Upper lobe of right lung (tissue), 1 donor: ENCODE measurements around the gene RBM42. TPM values are rescaled to one million over a fixed set of nuclear protein-coding genes. Genes with fewer than 3 reads are reported as not detected.
"Not testable (repeated sequence)": the region's sequence is repeated elsewhere in the genome, so short reads cannot be mapped to it uniquely, and the experiment has no call there.

Experiments used
- ATAC-seq: fragments of 200-7000 bp; cut with Tn5 transposase; one replicate; pipeline ENCODE4 v1.9.1; 2020; ENCODE audit warnings: mild to moderate bottlenecking, moderate library complexity
- DNase-seq: peaks from one replicate; pipeline ENCODE4 v3.0.0-alpha.2; 2020
- H3K27ac ChIP-seq: fragments of 200-600 bp; one replicate; pipeline ENCODE4 v1.8.0; 2022
- H3K27me3 ChIP-seq: fragments of 200-600 bp; one replicate; pipeline ENCODE4 v1.8.0; 2022; ENCODE audit warnings: mild to moderate bottlenecking
- H3K36me3 ChIP-seq: fragments of 200-600 bp; one replicate; pipeline ENCODE4 v1.8.0; 2022
- H3K4me1 ChIP-seq: fragments of 200-600 bp; one replicate; pipeline ENCODE4 v1.8.0; 2022
- H3K4me3 ChIP-seq: fragments of 200-600 bp; one replicate; pipeline ENCODE4 v1.8.0; 2022; ENCODE audit warnings: mild to moderate bottlenecking
- H3K9me3 ChIP-seq: fragments of 200-600 bp; one replicate; pipeline ENCODE4 v1.8.0; 2022
- CTCF ChIP-seq: fragments of 200-600 bp; IDR thresholded peaks from one replicate; pipeline ENCODE4 v1.8.0; 2022; ENCODE audit warnings: antibody characterized with exemption
- intact Hi-C: fragments of 100-400 bp; cut with DNase I; formaldehyde crosslinking; loops from one replicate; pipeline ENCODE4 v1.11.0; 2022
- total RNA-seq: library from RNA; stranded (reverse); fragmentation: NEBNext Ultra II Directional; extraction: Animal tissue kit (Norgen Biotek cat#: 25700); gene quantifications from one replicate; pipeline ENCODE4 v1.2.1, GENCODE V29; 2021
- donor health status: DM: no; HTN: yes; CAD: no; lungs with severe emphysema.

The RBM42 gene
- total RNA-seq, 1 donor from 2014 or later, result 64.5 TPM

GRCh38 chr19:35645680-35646511 lies 17.1 kb downstream of the RBM42 start:
- ATAC-seq (no peak), DNase-seq (no peak)
- H3K9me3 ChIP-seq, result no peaks in the 10 kb centered on the region
- intact Hi-C loops, result no loop called here
- peaks cover 17% of the 10 kb centered on the region for H3K4me1 ChIP-seq
- peaks cover 5% of the 10 kb centered on the region for H3K36me3 ChIP-seq
- no peak overlapping the region for H3K27ac ChIP-seq
- H3K4me3 ChIP-seq, result no peak overlapping the region
- no peaks in the 10 kb centered on the region for H3K27me3 ChIP-seq
- TF ChIP-seq CTCF, result no peak

GRCh38 chr19:35648017-35648961 lies 19.5 kb downstream of the RBM42 start, which contains the start of gene COX6B1:
TSS of gene COX6B1 (plus strand) at chr19:35648323. CDS start at chr19:35651244, 2,921 bp downstream.
- ATAC-seq, result peak; percentile 85
- DNase-seq, result peak; percentile 92
- peak within 1 kb of the TSS; percentile 91 for H3K4me3 ChIP-seq
- H3K36me3 ChIP-seq, result peaks cover 27% of the 10 kb centered on the region
- peak within 1 kb of the TSS; percentile 90 for H3K27ac ChIP-seq
- intact Hi-C loops, result no loop called here
- H3K4me1 ChIP-seq, result peaks cover 17% of the 10 kb centered on the region
- no peaks in the 10 kb centered on the region for H3K9me3 ChIP-seq
- H3K27me3 ChIP-seq, result no peaks in the 10 kb centered on the region
- TF ChIP-seq CTCF, result no peak

- H3K27ac ChIP-seq, result no peak overlapping the region
- H3K36me3 ChIP-seq, result peaks cover 49% of the 10 kb centered on the region
- H3K27me3 ChIP-seq, result no peaks in the 10 kb centered on the region
- intact Hi-C loops, result no loop called here
- H3K4me1 ChIP-seq, result peaks cover 11% of the 10 kb centered on the region
- TF ChIP-seq CTCF, result no peak
- H3K4me3 ChIP-seq, result no peak overlapping the region
- DNase-seq (no peak), ATAC-seq (no peak)
- H3K9me3 ChIP-seq, result no peaks in the 10 kb centered on the region
Measured at GRCh38 chr19:35650581-35650980, 21.7 kb downstream of the RBM42 start.

GRCh38 chr19:35654828-35655227 lies 26.0 kb downstream of the RBM42 start:
- H3K27me3 ChIP-seq, H3K9me3 ChIP-seq, H3K4me1 ChIP-seq, H3K27ac ChIP-seq, H3K4me3 ChIP-seq, ATAC-seq, intact Hi-C loops, DNase-seq: not testable (repeated sequence)
- H3K36me3 ChIP-seq, result peaks cover 90% of the 10 kb centered on the region

- Histone ChIP-seq H3K4me3 (no peak overlapping the region), H3K4me1 (no peaks in the 10 kb centered on the region), H3K9me3 (no peaks in the 10 kb centered on the region), H3K27ac (no peak overlapping the region), H3K36me3 (peaks cover 90% of the 10 kb centered on the region), H3K27me3 (no peaks in the 10 kb centered on the region)
- ATAC-seq, result no peak
- no peak for DNase-seq
- no peak for TF ChIP-seq CTCF
- intact Hi-C loops, result no loop called here
Measured at GRCh38 chr19:35655600-35655999, 26.8 kb downstream of the RBM42 start.

- intact Hi-C loops, result no loop called here
- H3K9me3 ChIP-seq, result no peaks in the 10 kb centered on the region
- peaks cover 84% of the 10 kb centered on the region for H3K36me3 ChIP-seq
- no peak overlapping the region for H3K4me3 ChIP-seq
- ATAC-seq (no peak), DNase-seq (no peak)
- H3K27me3 ChIP-seq, result no peaks in the 10 kb centered on the region
- H3K4me1 ChIP-seq, result no peaks in the 10 kb centered on the region
- TF ChIP-seq CTCF, result no peak
- H3K27ac ChIP-seq, result no peak overlapping the region
Measured at GRCh38 chr19:35656700-35657099, 27.9 kb downstream of the RBM42 start.
